PC-3 (cell line): ENCODE data around the gene MCHR1. TPM values are rescaled to one million over a fixed set of nuclear protein-coding genes. Genes with fewer than 3 reads are reported as not detected.

Experiments
- ATAC-seq: fragments of 200-7000 bp; cut with Tn5 transposase; 2 replicates; pipeline ENCODE4 v1.9.1; 2020; ENCODE audit warnings: mild to moderate bottlenecking, moderate library complexity
- BruUV-seq: library from RNA; stranded (reverse); fragments of 400-500 nt; replicated peaks from 2 replicates; lab custom pipeline; 2021; lab: Mats Ljungman, UMichigan
- CTCF ChIA-PET: fragments of 300-600 bp; sonication (Branson Sonifier 250); formaldehyde crosslinking; loops from one replicate; lab custom pipeline; 2022; ENCODE audit warnings: antibody characterized with exemption; lab: Charles Lee
- POLR2A ChIA-PET: fragments of 300-600 bp; sonication (Branson Sonifier 250); formaldehyde crosslinking; loops from one replicate; lab custom pipeline; 2022; ENCODE audit warnings: antibody characterized with exemption; ENCODE audit not compliant: unreplicated experiment; lab: Charles Lee
- DNase-seq: peaks from one replicate; pipeline ENCODE4 v3.0.0-alpha.2; 2015
- H2AFZ ChIP-seq: fragments of 300-600 bp; sonication (generic); 2 replicates; pipeline ENCODE4 v1.6.0; 2016; ENCODE audit warnings: antibody characterized with exemption, low read length
- H3F3A ChIP-seq: fragments of 300-600 bp; sonication (generic); one replicate; pipeline ENCODE4 v1.6.0; 2017; ENCODE audit warnings: antibody characterized with exemption, low read length, control low read depth, mild to moderate bottlenecking; ENCODE audit not compliant: unreplicated experiment
- H3K27ac ChIP-seq: fragments of 300-600 bp; sonication (generic); 2 replicates; pipeline ENCODE4 v1.5.1; 2016; ENCODE audit warnings: mild to moderate bottlenecking, low read length
- H3K27me3 ChIP-seq: fragments of 300-600 bp; sonication (generic); 2 replicates; pipeline ENCODE4 v1.6.1; 2016; ENCODE audit warnings: low read length, mixed read lengths
- H3K36me3 ChIP-seq: fragments of 300-600 bp; sonication (generic); 2 replicates; pipeline ENCODE4 v1.6.1; 2016; ENCODE audit warnings: low read depth, mixed run types, low read length, mixed read lengths
- H3K4me1 ChIP-seq: fragments of 300-600 bp; sonication (generic); 2 replicates; pipeline ENCODE4 v1.5.1; 2016; ENCODE audit warnings: low read length; ENCODE audit not compliant: insufficient read depth
- H3K4me2 ChIP-seq: fragments of 300-600 bp; sonication (generic); 2 replicates; pipeline ENCODE4 v1.6.0; 2016; ENCODE audit warnings: low read length
- H3K4me3 ChIP-seq: fragments of 300-600 bp; sonication (generic); 2 replicates; pipeline ENCODE4 v1.5.1; 2016; ENCODE audit warnings: mild to moderate bottlenecking, low read length, mixed read lengths
- H3K79me2 ChIP-seq: fragments of 300-600 bp; sonication (generic); 2 replicates; pipeline ENCODE4 v1.6.1; 2017; ENCODE audit warnings: low read length, mixed read lengths
- H3K9ac ChIP-seq: fragments of 300-600 bp; sonication (generic); 2 replicates; pipeline ENCODE4 v1.6.0; 2016; ENCODE audit warnings: mild to moderate bottlenecking, low read length
- H3K9me2 ChIP-seq: fragments of 300-600 bp; sonication (generic); replicated peaks from 2 replicates; pipeline ENCODE4 v1.6.1; 2016; ENCODE audit warnings: mixed run types, low read length, mixed read lengths
- H3K9me3 ChIP-seq: fragments of 300-600 bp; sonication (generic); 2 replicates; pipeline ENCODE4 v1.6.1; 2016; ENCODE audit warnings: low read length, mixed read lengths
- H4K20me1 ChIP-seq: fragments of 300-600 bp; sonication (generic); 2 replicates; pipeline ENCODE4 v1.6.1; 2016; ENCODE audit warnings: low read length, mixed read lengths
- CTCF ChIP-seq: fragments of 300-600 bp; sonication (generic); conservative IDR thresholded peaks from 2 replicates; pipeline ENCODE4 v1.5.1; 2017; ENCODE audit warnings: antibody characterized with exemption, low read depth, mild to moderate bottlenecking, low read length
- EZH2 ChIP-seq: fragments of 300-600 bp; sonication (generic); IDR thresholded peaks from one replicate; pipeline ENCODE4 v1.6.1; 2017; ENCODE audit warnings: antibody characterized with exemption, mild to moderate bottlenecking, low read length; ENCODE audit not compliant: unreplicated experiment
- EZH2phosphoT487 ChIP-seq: fragments of 300-600 bp; sonication (generic); IDR thresholded peaks from 2 replicates; pipeline ENCODE4 v1.6.1; 2018; ENCODE audit warnings: mild to moderate bottlenecking, antibody characterized with exemption, low read length, borderline replicate concordance
- intact Hi-C: fragments of 100-400 bp; cut with micrococcal nuclease; formaldehyde crosslinking; loops from 2 replicates; pipeline ENCODE4 v1.9.0; 2023
- total RNA-seq: library from RNA; depleted of rRNA; stranded (reverse); fragments of >200 nt; gene quantifications from 2 replicates; pipeline ENCODE4 v1.2.3, GENCODE V29; 2014

The MCHR1 gene
- total RNA-seq, 1 experiment from 2014 or later: not detected

DNA sequence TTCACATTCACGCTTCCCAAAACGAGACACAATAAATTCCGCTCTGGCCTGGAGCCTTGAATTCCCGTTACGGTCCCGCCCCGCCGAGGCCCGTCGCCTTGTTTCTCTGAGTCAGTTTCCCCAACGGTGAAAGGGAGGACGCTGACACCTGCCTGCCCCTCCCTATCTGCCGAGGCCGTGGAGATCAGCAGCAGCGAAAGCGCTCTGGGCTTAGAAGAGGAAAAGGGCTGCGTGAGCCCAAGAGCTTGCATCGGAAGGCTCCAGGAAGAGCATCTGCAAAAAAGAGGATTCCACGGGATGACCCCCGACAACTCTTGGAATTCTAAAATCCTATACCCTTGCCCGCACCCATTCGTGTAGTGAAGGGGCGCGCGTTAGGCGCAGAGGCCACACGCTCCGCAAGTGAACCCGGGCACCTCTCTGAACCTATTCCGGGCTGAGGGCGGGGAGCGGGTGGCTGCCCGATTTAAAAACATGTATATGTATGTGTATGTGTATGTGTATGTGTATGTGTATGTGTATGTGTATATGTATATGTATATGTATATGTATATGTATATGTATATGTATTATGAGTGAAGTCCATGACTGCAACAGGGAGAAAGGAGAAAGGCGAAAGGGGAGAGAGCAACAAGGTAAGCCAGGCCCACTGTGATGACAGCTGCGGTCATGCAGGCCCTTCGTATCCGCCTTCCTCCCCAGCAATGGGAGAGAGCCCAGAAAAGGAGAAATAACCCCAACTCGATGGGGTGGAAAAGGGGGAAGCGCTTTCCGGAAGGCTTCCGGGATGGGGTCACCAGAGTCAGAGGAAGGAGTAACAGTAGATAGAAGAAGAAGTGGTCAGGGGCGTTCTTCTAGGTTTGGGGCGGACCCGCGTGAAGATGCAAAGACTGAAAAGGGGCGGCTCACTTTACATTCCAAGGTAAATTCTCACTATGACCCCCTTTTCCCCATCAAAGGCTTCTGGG lies 41.8 kb upstream of the MCHR1 start:
- BruUV-seq: TSS peak; percentile 96
- Histone ChIP-seq H3F3A (no peaks in the 10 kb centered on the region), H3K36me3 (no peaks in the 10 kb centered on the region), H3K27ac (peak overlapping the region; percentile 78), H3K9ac (peak overlapping the region; percentile 60), H3K4me2 (peak overlapping the region; percentile 92), H3K9me3 (no peaks in the 10 kb centered on the region), H3K9me2 (no peaks in the 10 kb centered on the region), H3K27me3 (no peaks in the 10 kb centered on the region), H3K4me1 (peaks cover 13% of the 10 kb centered on the region), H2AFZ (peak overlapping the region; percentile 87), H3K4me3 (peak overlapping the region; percentile 74), H3K79me2 (peaks cover 40% of the 10 kb centered on the region), H4K20me1 (peaks cover 14% of the 10 kb centered on the region)
- DNase-seq: peak; percentile 7
- POLR2A ChIA-PET: interaction anchor here (0.7 to 0.8 kb wide), 3 partner anchors 76 to 1030 kb away, joined by 3 to 6 read pairs (median 3); partner anchors contain the start of gene SLC25A17
- intact Hi-C loops: loop anchor here (2.0 kb wide), 1 partner anchor 113 kb away; no protein-coding TSS in a partner anchor
- peak; percentile 5 for ATAC-seq
- CTCF ChIA-PET: interaction anchor here (0.9 kb wide), 1 partner anchor 14 kb away, joined by 3 read pairs; no protein-coding TSS in a partner anchor
- TF ChIP-seq CTCF (no peak), EZH2phosphoT487 (no peak), EZH2 (no peak)

GRCh38 chr22:40638261-40638660 lies 41.0 kb upstream of the MCHR1 start:
- H3K4me2 ChIP-seq: peak overlapping the region; percentile 92
- peak; percentile 7; the same call in 1 of the 2 replicates for ATAC-seq
- no peaks in the 10 kb centered on the region for H3K9me2 ChIP-seq
- POLR2A ChIA-PET: no interaction called here
- CTCF ChIA-PET: no interaction called here
- peak overlapping the region; percentile 78 for H3K27ac ChIP-seq
- BruUV-seq: no TSS peak
- no peaks in the 10 kb centered on the region for H3K27me3 ChIP-seq
- H3K4me1 ChIP-seq: peaks cover 13% of the 10 kb centered on the region
- peak; percentile 84 for DNase-seq
- peak overlapping the region; percentile 74 for H3K4me3 ChIP-seq
- no peaks in the 10 kb centered on the region for H3K9me3 ChIP-seq
- H3F3A ChIP-seq: no peaks in the 10 kb centered on the region
- H3K36me3 ChIP-seq: no peaks in the 10 kb centered on the region
- peaks cover 32% of the 10 kb centered on the region for H3K79me2 ChIP-seq
- H2AFZ ChIP-seq: peak overlapping the region; percentile 87
- no peak for TF ChIP-seq EZH2
- TF ChIP-seq EZH2phosphoT487: no peak
- TF ChIP-seq CTCF: no peak
- H4K20me1 ChIP-seq: peaks cover 14% of the 10 kb centered on the region
- intact Hi-C loops: no loop called here
- H3K9ac ChIP-seq: no peak overlapping the region
